OCI-LY1 (cell line): ENCODE results near the gene WNT7B.

ENCODE experiments used
- CTCF ChIP-seq: fragments of 200-600 bp; sonication (generic), shearing (Covaris generic); IDR thresholded peaks from 2 replicates; pipeline ENCODE4 v1.5.1; 2017; ENCODE audit warnings: mild to moderate bottlenecking, antibody characterized with exemption, low read length, moderate library complexity, mixed read lengths
- EZH2 ChIP-seq: fragments of 200-600 bp; sonication (generic), shearing (Covaris generic); IDR thresholded peaks from 2 replicates; pipeline ENCODE4 v1.8.0; 2017; ENCODE audit warnings: borderline replicate concordance, mixed run types, mild to moderate bottlenecking, antibody characterized with exemption, low read length, moderate library complexity, mixed read lengths

DNA sequence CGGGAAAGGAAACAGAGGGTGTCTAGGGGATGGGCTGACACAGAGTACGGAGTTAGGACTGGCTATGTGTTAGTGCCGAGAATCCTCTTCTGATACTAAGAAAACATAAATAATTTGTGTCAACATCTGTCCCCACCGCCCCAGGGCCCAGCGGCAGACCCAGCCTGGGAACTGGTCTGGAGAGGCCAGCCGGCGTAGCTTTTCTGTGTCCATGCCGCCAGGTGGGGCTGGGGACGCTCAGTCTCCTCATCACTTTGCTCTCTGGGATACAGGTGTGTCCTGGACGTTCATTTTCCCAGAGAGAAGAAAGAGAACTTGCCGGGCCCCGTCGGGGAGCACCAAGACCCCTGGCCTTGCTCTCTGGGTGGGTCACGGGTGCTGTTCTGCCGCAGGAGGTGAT lies 54.7 kb downstream of the WNT7B start:
- no peak for TF ChIP-seq EZH2
- no peak for TF ChIP-seq CTCF
